ENCODE results near the gene NCKAP5L.

The NCKAP5L gene

DNA sequence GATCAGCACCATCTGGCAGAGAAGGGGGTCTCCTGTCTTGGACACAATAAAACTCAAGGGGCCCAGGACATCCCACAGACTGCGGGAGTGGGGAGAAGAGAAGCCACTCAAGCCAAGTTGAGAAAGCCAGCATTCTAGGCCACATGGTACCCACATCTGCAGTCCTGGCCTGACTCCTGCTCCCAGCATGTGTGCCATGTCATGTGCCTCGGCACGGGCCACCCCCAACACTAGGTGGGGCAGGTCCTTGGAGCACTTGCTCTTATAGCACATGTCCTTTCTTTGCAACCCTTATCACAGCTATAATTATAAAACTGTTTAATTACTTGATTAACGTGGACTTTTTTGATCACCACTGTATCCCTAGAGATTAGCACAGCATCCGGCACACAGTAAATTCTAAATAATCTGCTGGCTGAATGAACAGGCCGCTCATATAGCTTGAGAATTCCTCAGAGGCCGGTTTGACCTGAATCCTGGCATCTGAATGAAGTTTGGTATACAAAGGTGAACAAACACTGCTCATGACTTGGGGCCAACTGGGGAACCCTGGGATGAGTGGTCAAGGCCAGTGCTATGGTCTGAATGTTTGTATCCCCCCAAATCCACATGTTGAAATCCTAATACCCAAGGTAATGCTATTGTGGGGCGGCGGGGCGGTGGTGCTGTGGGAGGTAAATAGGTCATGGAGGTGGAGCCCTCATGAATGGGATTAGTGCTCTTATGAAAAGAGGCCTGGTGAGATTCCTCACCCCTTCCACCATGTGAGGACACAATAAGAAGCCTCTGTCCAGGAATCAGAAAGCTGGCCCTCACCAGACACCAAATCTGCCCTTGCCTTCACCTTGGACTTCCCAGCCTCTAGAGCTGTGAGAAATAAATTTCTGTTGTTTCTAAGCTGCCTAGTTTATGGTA, 6.6 kb downstream of the NCKAP5L start:
- DNase-seq, result no peak

DNA sequence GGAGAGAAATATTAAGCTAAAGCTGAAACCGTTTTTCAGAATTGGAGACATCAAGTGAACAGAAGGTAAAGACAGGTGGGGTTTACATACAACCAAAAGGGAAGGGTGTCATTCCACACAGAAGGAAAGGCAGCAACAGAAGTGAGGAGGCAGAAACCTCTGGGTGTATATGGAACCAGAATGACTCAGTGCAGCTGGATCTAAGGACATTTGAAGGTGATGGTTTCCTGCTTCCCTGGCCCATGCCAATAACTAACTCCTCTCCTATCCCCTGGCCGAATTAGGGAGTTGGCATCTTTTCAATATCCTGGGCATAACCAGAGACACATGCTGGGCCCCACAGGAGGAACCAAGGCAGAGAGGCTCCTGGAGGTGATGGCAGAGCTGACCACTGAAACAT, 8.4 kb downstream of the NCKAP5L start:
- DNase-seq, result no peak

DNA sequence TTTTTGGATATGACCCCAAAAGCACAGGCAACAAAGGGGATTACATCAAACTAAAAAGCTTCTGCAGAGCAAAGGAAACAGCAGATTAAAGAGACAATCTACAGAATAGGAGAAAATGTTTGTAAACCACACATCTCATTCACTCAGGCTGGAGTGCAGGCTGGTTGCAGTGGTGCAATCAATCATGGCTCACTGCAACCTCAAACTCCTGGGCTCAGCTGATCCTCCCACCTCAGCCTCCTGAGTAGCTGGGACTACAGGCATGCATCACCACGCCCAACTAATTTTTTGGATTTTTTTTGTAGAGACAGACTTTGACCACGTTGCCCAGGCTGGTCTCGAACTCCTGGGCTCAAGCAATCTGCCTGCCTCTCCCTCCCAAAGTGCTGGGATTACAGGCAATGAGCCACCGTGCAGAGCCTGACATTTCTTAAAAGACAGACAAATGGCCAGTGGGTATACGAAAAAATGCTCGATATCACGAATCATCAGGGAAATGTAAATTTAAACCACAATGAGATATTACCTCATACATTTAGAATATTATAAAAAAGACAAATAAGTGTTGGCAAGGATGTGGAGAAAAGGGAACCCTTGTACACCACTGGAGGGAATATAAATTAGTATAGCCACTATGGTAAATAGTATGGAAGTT, 9.8 kb downstream of the NCKAP5L start:
- DNase-seq, result no peak

DNA sequence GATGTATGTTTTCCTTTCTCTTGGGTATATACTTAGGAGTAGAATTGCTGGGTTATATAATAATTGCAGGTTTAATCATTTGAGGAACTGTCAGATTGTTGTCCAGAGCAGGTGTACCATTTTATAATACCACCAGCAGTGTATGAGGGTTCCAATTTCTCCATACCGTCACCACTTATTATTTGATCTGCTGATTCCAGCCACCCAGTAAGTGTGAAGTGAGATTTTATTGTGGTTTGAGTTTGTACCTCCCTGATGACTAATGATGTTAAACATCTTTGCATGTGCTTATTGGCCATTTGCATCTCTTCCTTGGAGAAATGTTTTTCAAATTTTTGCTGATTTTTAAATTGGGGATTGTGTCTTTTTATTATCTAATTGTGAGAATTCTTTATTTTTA, 15.1 kb downstream of the NCKAP5L start:
- no peak for DNase-seq

DNA sequence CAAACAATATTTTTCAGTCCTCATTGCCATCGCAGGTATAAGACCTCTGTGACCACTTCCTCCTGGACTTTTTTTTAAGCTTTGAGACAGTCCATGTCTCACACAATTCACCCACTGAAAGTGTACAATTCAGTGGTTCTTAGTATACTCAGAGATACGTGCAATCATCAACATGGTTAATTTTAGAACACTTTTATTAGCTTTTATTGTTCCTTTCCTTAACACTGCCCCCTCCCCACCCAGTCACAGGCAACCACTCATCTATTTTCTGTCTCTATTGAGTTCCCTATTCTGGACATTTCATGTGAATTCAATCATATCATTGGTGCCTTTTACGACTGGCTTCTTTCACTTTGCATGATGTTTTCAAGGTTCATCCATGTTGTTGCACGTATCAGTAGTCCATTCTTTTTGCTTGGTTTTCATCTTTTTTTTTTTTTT, 16.2 kb downstream of the NCKAP5L start:
- DNase-seq, result no peak

DNA sequence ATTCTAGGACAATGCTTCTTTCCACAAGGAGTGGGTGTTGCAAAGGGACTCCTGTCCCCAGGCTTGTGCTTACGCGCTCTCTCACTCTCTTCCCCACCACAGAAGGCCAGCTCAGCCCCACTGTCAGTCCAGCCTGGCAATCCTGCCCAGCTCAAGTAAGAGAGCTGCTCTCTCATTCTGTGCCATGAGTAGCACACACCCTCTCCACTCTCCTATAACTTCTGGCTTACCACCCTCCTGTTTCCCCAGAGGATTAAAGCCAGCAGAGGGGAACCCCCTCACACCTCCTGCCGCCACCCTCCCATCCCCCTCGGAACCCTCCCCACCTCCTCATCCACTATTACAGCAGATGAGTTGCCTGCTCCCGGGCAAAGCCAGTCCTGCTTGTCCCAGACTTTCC, 17.1 kb downstream of the NCKAP5L start:
- no peak for DNase-seq

DNA sequence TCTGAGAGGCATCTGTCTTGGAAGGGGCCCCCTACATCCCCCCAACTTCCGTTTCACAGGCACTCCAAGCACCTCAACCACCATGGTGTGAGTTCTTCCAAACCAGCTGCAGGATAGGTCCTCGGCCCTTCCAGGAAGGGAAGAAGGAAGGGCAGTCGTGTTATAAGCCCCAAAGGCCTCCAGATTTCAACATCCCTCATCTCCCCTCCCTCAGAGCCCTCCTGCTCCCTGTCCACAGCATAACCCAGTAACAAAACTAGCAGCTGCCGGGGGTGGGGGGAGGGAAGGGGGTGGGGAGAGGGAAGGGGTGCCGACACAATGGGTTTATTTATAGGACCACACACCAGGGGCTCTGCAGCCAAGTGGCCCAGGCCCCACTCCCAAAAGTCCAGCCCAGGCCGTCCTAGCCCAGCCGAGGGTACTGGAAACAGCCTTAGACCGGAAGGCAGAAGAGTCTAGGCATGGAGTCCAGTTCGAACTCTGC, 18.3 kb downstream of the NCKAP5L start:
- DNase-seq, result no peak

DNA sequence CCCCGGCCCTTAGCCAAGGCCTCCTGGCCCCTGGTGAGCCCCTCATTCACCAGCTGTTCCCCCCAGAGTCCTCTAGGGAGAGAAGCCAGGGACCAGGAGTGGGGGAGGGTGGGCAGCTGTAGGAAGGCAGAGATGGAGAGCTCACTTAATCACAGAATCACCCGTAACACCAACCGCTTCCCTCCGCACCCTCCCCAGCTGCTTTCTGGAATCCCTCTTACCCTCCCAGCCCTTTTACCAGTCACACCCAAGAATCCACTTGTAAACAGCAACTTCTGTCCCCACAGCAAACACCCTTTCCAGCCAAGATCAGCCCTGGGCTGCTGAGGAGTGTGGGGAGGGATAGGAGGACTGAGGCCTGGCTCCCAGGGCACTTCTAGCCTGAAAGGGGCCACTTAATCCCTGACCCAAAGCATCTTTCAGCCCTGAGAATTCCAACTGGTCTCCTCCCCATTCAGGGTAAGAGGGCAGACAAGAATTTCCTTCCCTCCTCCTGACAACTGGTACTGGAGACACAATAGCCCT, 18.8 kb downstream of the NCKAP5L start:
- no peak for DNase-seq

DNA sequence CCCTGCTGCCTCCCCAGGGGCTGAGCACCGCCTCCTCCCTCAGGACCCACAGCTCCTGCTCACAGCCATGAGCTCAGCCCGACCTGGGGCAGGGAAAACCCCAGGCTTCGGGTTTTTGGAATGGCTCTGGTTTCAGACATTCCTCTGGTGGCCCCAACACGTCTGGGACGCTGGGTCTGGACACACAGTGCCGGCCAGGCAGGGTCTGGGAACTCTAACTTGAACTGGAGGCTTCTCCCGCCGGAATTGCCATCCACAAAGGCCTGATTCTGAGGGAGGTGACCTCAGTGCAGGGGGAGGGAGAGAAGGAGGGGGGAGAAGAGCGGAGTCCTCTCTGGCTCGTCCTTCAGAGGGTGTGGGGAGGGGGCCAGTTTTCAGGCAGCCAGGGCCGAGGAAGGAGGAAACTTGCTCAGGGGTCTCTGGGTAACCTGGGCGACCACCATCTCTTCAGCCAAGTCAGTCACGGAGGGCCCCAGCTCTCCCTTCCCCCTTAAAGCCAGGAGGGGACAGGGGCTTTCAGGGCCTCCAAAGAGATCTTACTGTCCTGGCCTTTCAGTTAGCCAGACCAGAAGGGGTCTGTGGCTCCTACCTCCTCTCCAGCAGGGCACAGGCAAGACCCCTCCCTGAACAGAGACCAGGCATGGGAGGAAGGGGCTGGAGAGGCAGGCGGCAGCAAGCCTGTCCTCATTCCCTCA, 19.4 kb downstream of the NCKAP5L start:
- no peak for DNase-seq

DNA sequence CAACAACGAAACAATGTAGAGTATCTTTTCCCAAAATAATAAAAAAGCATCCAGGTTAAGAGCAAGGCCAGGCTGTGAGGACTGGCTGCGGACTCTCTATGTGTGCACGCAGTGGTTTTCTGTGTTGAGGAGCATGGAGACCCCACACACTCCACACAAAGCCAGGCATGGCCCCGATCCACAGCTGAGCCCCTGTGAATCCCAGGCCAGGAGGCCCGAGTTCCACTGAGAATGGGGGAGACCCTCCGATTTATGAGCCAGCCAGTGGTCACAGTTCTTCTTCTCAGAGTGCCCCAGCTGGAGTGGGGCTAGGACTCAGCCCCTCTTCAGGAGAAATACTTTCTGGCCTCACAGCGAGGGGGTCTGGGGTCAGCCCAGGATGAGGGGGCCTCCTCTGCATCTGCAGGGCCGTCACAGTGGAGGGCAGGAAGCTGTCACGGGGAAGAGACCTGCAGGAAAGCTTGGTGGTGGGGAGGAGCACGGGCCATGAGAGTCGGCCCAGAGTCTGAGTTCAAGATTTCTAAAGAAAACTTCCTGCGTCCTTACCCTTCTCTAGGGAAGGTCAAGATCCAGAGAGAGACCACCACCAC, 20.1 kb downstream of the NCKAP5L start:
- DNase-seq, result no peak

DNA sequence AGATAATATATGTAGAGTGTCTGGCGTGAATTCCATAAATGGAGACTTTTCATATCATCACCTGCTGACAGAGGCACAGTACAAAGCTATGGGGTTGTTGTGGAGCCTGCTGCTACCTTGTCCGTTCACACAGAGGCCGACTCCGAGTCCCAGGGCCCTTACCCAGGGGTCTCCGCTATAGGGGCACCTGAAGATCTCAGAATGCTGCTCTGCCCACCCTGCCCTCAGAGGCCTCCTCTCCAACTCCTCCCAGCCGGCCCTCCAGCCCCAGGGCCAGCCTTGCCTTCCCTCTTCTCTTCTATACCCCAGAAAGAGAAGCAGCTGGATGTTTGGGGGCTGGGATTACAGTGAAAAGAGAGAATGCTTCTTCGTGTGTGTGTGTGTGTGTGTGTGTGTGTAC, 21.3 kb downstream of the NCKAP5L start:
- no peak for DNase-seq

DNA sequence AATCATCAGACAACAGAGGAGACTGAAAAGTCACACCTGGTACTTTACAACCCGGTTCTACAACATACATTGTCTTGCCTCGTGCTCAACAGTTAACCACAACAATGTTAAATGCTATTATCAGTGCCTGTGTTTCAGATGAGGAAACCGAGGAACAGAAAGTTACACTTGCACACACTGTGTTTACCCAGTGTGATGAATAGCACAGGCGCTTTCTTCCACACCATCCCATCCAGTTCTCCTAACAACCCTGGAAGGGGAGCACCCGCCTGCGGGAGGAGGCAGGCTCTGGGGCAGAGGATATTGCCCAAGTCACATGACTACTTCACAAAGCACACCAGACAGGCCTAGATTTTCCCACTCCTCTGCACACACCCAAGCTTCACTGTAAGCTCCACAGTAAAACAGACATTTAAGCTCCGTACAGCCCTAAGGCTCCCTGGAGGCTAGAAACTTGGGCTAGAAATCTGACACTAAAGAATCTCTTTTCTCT, 21.8 kb downstream of the NCKAP5L start:
- DNase-seq, result no peak

DNA sequence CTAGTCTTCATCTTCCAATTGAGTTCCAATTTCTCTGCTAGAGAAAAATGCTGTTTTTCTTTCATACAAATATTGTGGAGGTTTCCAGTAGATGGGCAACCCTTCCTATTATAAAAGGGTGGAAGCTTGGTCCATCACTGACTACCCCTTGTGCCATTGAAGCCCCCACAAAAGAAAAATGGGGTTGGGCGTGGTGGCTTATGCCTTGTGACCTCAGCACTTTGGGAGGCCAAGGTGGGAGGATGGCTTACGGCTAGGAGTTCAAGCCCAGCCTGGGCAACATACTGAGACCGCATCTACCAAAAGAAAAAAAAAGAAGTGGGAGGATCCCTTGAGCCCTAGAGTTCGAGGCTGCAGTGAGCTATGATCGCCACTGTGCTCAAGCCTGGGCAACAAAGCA, 22.8 kb downstream of the NCKAP5L start:
- no peak for DNase-seq

DNA sequence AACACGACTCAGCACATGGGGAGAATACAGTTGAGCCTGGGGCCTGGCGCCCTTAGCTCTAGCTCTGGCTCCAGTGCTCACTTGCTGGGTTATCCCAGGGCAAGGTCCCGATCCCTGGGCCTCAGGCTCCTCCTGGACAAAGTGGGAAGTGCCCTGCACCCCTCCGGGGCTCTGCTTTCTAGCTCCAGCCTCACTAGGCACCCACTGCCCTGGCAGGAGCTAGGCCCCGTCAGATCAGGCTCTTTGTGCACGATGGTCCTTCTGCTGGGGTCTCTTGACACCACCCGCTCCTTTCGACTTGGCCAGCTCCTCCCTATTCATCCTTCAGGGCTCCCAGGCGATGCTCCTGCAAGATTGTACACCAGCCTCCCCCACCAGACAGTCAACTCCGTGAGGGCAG, 23.4 kb downstream of the NCKAP5L start:
- no peak for DNase-seq

DNA sequence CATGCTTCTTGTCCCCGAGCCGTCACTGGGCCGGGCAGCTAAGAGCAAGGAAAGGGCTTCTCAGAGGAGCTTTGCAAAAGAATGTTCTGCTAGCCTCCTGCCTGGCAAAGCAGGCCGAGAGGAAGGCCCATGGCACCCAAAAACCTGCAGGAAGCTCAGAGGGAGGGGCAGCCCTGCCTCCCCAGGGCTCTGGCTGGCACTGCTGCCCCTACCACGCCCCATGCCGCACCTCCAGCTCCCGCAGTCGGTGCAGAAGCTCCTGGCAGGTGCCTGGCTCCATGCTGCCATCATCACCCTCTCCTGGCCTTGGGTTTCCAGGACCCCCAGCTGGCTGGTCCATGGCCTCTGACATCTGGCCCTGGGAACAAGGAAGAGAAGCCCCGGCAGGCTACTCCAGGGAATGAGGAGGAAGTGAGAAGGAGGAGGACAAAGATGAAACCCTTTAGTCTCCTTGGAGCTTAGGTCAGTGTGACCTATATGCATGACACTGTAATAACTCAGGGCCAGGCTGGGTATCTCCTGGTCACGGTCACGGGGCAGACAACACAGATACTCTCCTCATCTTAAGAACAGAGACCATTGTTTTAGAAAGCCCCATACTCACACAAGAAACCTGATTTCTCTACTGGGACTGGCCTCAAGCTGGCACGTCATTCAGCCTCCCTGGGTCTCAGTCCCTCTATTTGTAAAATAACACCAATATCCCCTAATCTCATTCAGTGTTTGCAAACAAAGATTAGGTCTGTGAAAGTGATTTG, 24.3 kb downstream of the NCKAP5L start:
- DNase-seq, result no peak

DNA sequence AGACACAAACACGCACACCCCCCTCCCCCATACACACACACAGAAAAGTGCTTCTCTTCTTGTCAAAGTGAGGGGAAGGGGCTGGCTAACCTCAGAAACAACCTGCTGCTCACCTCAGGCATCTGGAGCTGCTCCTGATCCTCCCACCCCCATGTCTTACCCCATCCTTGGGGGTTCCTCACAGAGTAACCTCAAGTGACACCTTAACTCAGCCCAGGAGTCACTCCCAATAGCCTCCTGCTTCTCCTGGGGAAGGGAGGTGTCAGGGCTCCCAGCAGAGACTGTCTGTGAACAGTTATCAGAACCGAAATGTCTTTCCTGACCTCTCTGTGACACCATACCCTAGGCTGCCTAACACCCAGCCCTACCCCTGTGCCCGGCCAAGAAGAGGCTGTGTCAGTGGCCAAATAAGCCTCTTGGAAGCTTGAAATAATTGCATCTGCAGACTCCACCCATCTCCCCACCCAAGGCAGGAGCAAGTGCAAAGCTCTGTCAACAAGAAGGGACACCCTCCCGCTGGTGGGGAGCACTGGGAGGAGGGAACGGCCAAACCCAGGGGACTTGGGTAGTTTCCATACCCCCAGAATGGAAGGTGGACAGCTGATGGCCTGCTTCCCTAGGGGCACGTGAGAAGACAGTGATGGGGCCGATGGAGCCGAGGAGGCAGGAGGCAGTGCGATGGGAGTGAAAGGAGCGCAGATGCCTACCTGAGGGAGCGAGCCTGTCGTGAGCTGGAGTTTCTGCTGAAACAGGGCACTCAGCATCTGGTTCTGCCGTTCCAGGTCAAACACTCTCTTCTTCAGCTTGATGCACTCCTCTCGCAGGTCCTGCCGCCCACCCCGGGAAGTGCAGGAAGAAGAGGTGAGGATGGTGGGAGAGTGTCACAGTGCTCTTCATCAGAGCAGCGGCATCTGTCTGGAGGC, 26.8 kb downstream of the NCKAP5L start:
- no peak for DNase-seq

DNA sequence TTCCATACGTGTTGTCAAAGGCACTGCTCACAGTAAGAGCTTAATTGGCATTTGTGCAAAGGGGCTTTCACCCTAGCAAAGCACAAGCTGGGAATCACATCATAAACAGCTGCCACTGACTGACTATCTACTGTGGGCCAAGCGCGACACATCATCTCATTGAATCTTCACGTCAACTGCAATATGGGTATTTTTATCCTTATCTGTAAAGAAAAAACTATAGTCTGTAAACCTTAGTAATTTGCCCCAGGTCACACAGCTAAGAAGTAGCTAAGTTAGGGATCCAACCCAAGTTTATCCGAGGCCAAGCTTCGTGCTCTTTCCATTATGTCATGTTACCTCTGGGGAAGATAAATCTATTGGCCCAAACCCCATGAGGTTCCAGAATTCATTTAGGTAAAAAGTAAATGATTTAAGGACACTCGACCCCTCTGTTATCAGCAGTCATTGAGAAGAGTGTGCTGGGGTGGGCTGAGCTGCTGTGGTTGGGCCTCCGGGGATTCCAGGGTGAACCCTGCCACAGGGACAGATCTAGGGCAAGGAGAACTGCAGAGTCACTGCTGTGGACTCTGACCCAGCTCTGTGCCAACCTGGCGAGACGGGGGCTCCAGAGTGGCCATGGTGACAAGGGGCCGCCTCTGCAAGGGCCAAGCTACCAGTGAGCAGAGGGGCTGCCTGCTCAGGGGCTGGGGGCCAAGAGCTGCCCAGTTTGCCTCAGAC, 27.6 kb downstream of the NCKAP5L start:
- DNase-seq, result no peak

DNA sequence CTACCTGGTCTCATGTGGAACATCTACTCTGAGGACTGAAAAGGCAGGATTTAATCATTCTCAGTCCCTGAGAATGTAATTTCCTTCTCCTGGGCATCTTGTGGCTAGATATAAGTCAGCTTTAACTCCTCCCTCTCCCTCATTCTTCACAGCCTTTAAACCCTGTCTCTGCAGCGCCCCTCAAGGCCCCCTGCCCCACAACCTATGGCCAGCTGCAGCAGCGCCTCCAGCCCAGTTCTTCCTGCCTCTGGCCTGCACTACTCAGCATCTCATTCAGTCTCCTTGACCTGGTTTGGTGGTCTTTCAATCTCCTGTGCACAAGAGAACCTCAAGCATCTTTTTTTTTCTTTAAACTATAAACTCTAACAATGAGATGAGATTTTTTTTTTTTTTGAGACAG, 29.3 kb downstream of the NCKAP5L start:
- no peak for DNase-seq

DNA sequence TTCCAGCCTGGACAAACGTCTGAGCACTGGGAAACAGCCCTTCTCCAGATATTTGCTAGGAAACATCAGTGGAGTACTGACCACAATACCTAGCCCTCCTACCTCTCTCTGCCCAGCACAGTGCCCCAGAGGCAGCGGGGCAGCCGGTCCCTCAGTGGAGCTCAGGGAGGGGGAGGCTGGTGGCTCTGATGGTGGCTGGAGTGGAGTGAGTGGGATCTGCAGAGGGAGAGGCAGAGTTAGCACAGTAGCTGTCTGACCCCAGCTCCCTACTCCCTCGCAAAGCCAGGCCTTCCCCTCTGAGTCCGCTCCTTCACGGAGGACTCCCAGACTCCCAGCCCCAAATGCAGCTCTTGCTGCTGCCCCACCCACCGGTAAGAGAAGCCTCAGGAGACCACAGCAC, 30.0 kb downstream of the NCKAP5L start:
- DNase-seq, result no peak

DNA sequence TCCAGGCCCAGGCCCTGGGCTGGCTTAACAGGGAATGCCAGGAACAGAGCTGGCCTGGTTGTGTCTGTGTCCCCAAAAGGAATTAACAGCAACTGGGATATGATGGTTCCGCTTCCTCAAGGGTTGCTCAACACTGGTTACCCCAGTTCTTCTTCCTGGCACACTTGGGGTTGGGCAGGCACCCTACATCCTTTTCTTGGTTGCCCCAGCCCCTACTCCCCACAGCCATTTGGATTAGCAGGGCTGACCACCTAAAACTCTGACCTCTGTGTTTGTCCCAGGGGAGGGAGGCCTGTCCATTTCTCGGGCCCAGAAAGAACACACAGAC, 30.8 kb downstream of the NCKAP5L start:
- DNase-seq, result no peak

All from stimulated activated naive CD4-positive, alpha-beta T cell (primary cell).